ENCODE measurements around the gene HIKESHI. TPM values are rescaled to one million over a fixed set of nuclear protein-coding genes. Genes with fewer than 3 reads are reported as not detected.

Gene HIKESHI
- total RNA-seq, 4 donors from 2014 or later = 2.2 to 18.7 (median 14.8) TPM

DNA sequence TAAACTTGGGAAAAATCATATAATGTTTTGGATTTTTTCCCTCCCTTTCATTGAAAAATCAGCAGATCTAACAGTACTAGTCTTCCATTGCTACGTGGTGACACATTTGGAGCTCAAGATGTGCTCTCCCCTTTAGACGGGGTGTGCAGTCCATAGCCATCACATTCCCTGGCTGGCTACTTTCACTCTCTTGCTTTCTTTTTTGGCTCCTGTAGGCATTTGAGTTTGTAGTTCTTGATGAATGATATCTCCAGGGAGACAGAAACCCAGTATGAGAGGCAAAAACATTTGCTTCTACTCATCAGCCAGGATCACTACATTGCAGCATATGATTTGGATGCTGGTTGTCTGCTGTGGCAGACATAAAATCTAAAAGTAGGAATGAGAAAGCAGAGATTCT, 84.7 kb downstream of the HIKESHI start:
- no peaks in the 10 kb centered on the region for H3K4me1 ChIP-seq
- intact Hi-C loops (cut with DNase I; ENCODE audit: low total_unique reads) (no loop called here), in situ Hi-C loops (cut with MboI; ENCODE audit: low pct_ligation_motif_present in 1 of 4, low pct_unique_long_range_greater_than_20kb in 1 of 4, low sequenced_read_pairs in 3 of 4) (no loop called here)
- no peak for TF ChIP-seq POLR2AphosphoS5 (IDR thresholded peaks at IDR 0.05)
- no peak for TF ChIP-seq POLR2A (IDR thresholded peaks at IDR 0.05)
- no peak for TF ChIP-seq EP300 (IDR thresholded peaks at IDR 0.05; ENCODE audit: low read depth)
- TF ChIP-seq, protein P1, sequence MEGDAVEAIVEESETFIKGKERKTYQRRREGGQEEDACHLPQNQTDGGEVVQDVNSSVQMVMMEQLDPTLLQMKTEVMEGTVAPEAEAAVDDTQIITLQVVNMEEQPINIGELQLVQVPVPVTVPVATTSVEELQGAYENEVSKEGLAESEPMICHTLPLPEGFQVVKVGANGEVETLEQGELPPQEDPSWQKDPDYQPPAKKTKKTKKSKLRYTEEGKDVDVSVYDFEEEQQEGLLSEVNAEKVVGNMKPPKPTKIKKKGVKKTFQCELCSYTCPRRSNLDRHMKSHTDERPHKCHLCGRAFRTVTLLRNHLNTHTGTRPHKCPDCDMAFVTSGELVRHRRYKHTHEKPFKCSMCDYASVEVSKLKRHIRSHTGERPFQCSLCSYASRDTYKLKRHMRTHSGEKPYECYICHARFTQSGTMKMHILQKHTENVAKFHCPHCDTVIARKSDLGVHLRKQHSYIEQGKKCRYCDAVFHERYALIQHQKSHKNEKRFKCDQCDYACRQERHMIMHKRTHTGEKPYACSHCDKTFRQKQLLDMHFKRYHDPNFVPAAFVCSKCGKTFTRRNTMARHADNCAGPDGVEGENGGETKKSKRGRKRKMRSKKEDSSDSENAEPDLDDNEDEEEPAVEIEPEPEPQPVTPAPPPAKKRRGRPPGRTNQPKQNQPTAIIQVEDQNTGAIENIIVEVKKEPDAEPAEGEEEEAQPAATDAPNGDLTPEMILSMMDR (IDR thresholded peaks at IDR 0.05) = no peak
- no peak for DNase-seq
- H3K4me3 ChIP-seq = no peak overlapping the region
- no peaks in the 10 kb centered on the region for H3K9me3 ChIP-seq
- WGBS, 2 donors (ENCODE audit: low coverage in 1 of 2) = 86 to 88% methylated on average over 2 of the region's 2 CpGs
- H3K36me3 ChIP-seq = no peaks in the 10 kb centered on the region
- no peak overlapping the region for H3K27ac ChIP-seq
- no peaks in the 10 kb centered on the region for H3K27me3 ChIP-seq

DNA sequence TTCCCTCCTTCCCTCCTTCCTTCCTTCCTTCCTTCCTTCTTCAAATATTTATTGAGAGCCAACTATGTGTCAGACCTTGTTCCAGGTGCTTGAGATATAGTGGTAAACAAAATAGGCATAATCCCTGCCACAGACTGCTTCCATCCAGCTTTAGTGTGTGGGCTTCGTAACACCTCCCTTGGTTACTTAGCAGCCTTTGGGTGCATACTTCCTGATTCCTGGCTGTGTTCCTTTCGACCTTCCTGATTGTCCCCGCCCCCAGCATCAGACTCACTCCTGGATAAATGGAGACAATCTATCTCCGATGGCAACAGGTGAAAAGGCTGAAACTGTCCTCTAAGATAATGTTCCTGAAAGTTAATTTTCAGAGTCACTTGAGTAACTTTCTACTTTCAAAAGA, 86.2 kb downstream of the HIKESHI start:
- no peak for TF ChIP-seq POLR2AphosphoS5 (IDR thresholded peaks at IDR 0.05)
- TF ChIP-seq EP300 (IDR thresholded peaks at IDR 0.05; ENCODE audit: low read depth) = no peak
- TF ChIP-seq POLR2A (IDR thresholded peaks at IDR 0.05) = no peak
- TF ChIP-seq, protein P1 (IDR thresholded peaks at IDR 0.05) = no peak
- Histone ChIP-seq H3K9me3 (no peaks in the 10 kb centered on the region), H3K27ac (no peak overlapping the region), H3K27me3 (no peaks in the 10 kb centered on the region), H3K4me3 (no peak overlapping the region), H3K36me3 (no peaks in the 10 kb centered on the region), H3K4me1 (no peaks in the 10 kb centered on the region)
- DNase-seq = no peak
- intact Hi-C loops (cut with DNase I; ENCODE audit: low total_unique reads) (no loop called here), in situ Hi-C loops (cut with MboI; ENCODE audit: low pct_ligation_motif_present in 1 of 4, low pct_unique_long_range_greater_than_20kb in 1 of 4, low sequenced_read_pairs in 3 of 4) (no loop called here)
- 60% methylated on average over 4 of the region's 4 CpGs for WGBS, 2 donors (ENCODE audit: low coverage in 1 of 2)

DNA sequence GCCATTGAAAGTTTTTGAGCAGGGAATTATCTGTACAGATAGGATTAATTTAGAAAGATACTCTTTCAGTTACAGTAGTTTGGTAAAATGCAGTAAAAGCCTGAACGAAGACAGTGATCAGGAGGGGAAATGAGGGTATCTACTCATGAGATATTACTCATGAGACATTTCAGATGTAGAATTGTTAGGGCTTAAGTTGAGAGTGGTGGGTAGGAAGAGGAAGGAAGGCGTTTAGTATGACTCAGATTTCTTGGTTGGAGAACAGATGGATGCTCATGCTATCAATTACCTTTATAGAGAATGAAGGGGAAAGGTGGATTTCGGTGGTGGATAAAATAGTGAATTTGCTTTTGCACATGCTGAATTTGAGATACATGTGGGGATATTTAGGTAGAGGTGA, 88.4 kb downstream of the HIKESHI start:
- intact Hi-C loops (cut with DNase I; ENCODE audit: low total_unique reads) = no loop called here
- in situ Hi-C loops (cut with MboI; ENCODE audit: low pct_ligation_motif_present in 1 of 4, low pct_unique_long_range_greater_than_20kb in 1 of 4, low sequenced_read_pairs in 3 of 4) = no loop called here
- 78 to 82% methylated on average over 2 to 3 of the region's 3 CpGs for WGBS, 2 donors (ENCODE audit: low coverage in 1 of 2)
- DNase-seq = no peak
- Histone ChIP-seq H3K36me3 (no peaks in the 10 kb centered on the region), H3K4me3 (no peak overlapping the region), H3K27ac (no peak overlapping the region), H3K4me1 (no peaks in the 10 kb centered on the region), H3K9me3 (no peaks in the 10 kb centered on the region), H3K27me3 (no peaks in the 10 kb centered on the region)
- no peak for TF ChIP-seq POLR2A (IDR thresholded peaks at IDR 0.05)
- TF ChIP-seq POLR2AphosphoS5 (IDR thresholded peaks at IDR 0.05) = no peak
- TF ChIP-seq, protein P1 (IDR thresholded peaks at IDR 0.05) = no peak
- TF ChIP-seq EP300 (IDR thresholded peaks at IDR 0.05; ENCODE audit: low read depth) = no peak

DNA sequence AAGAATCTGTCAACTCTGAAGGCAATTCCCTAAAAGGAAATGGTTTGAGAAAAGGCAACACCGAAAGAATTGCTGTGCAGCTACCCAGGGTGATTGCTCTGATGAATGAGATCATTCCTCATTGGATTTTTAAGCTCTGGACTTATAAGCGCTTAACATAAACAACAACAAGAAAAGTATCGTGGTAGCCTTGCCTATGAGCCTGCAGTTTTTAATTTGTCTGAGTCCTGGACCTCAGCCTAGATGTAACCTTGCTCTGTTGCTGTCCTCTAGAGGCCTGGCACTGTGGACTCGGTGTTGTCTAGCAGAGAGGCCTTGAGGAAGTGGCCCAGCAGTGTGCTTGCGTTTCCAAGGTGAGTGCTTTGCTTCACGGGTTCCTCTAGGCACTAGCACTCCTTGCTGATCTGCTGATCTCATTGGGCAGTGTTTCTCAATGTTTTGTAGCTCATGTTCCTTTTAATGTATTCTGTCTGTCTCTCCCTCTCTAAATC, 93.1 kb downstream of the HIKESHI start:
- DNase-seq = no peak
- Histone ChIP-seq H3K27ac (no peak overlapping the region), H3K4me1 (no peaks in the 10 kb centered on the region), H3K4me3 (no peak overlapping the region), H3K36me3 (no peaks in the 10 kb centered on the region), H3K9me3 (no peaks in the 10 kb centered on the region), H3K27me3 (no peaks in the 10 kb centered on the region)
- 51 to 67% methylated on average over 3 to 6 of the region's 6 CpGs for WGBS, 2 donors (ENCODE audit: low coverage in 1 of 2)
- intact Hi-C loops (cut with DNase I; ENCODE audit: low total_unique reads) (no loop called here), in situ Hi-C loops (cut with MboI; ENCODE audit: low pct_ligation_motif_present in 1 of 4, low pct_unique_long_range_greater_than_20kb in 1 of 4, low sequenced_read_pairs in 3 of 4) (no loop called here)
- no peak for TF ChIP-seq POLR2A (IDR thresholded peaks at IDR 0.05)
- TF ChIP-seq, protein P1 (IDR thresholded peaks at IDR 0.05) = no peak

Small RNAs within 50 kb of the gene (small RNA-seq; reads per million reads assigned to genes)
- gene RN7SL225P = 0 reads per million in 4 donors

Other genes with a start within 250 kb of the HIKESHI start
- 100 to 1,000 TPM; 148 to 244 (median 221) TPM for gene PICALM, start 233.2 kb upstream of the HIKESHI start, total RNA-seq
- gene EED, start 57.5 kb upstream of the HIKESHI start, total RNA-seq = 10 to 100 TPM in 3 of 4 donors, 1 to 10 TPM in 1; 2.8 to 43.5 (median 23.5) TPM
- under 1 TPM in 2 of 4 donors, not detected in 2; 0.41 to 0.64 TPM for gene CCDC81, start 72.6 kb downstream of the HIKESHI start, total RNA-seq

Measured in transverse colon (tissue), 4 donors.